DMS53 treated with DMSO at 0.1 percent for 48 hours (cell line): ENCODE measurements around the gene RIOX2.

Experiments
- DNase-seq: peaks from one replicate; lab custom pipeline; 2025; ENCODE audit not compliant: unreplicated experiment; lab: John Stamatoyannopoulos, UW

RIOX2 gene

DNA sequence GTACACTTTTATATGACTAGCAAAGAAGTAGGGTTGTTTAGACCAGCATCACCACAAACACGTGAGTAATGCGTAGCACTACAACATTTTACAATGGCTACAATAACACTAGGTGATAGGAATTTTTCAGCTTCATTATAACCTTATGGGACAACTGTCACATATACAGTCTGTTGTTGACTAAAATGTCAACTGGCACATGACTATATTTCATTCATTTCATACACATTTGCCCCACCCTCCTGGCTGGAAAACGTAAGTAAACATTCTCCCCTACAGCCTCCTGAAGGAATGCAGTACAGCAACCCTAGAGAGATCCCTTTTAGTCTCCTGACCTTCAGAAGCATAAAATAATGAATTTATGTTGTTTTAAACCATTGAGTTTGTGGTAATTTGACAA is 16.2 kb downstream of the RIOX2 start:
- no peak for DNase-seq

DNA sequence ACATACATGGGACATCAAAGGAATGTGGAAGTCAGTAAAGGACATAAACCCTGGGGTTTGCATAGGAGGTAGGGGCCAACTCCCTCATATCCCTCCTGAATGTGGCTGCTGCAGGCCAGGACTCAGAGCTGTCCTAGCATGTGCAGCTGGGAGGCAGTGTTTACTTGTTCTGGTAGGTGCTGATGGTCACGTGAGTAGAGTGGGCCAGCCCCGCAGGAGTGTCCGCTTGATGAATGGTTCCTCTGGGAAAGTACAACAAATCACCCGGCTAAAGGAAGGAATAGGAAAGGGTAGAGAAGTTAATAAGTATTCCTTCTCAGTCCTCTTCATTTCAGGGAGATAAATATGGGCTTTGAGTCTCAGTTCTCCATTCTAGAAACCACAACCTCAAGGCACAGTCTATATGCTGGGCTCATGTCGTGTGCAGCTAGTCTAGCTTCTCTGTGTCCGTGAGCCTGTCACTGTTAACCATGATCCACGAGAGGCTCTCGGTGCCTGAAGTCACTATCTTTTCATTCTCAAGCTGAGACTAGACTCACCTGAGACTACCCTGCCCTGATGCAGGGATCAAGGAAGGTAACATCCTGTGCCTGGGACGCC is 17.9 kb downstream of the RIOX2 start:
- DNase-seq = no peak

DNA sequence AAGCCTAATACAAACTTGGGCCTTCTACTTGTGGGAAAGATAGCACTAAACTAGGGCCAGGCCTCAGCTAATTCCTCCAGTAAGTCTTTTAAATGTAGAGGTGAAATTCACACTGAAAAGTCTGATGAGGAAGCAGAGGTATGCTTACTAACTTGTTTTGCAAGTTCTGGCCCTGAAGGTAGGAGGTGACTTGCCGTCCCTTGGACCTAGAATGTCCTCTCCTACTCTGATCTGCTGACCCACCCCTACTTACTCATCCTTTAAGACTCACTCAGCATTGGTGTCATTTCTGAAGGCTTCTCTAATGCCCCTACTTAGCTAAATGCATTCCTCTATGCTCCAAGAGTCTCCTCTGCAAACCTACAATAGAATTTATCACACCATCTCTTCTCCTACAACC is 19.4 kb downstream of the RIOX2 start:
- no peak for DNase-seq

DNA sequence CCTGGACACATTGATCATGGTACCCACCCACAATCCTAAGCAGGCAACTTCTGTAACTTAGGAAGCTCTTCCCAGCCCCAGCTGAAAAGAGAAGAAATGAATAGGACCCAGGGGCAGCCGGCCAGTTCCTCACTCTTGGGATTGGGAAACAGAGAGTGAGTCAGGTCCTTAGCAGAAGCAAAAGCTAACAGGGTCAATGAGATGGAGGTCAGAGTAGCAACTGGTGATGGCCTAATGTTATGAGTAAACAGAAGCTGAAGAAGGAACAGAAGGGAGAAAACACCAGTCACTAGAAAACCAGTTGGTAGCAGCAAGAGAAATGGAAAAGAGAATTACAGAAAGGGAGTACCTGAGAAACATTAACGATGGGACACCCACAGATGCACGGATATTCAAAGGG is 20.0 kb downstream of the RIOX2 start:
- no peak for DNase-seq

DNA sequence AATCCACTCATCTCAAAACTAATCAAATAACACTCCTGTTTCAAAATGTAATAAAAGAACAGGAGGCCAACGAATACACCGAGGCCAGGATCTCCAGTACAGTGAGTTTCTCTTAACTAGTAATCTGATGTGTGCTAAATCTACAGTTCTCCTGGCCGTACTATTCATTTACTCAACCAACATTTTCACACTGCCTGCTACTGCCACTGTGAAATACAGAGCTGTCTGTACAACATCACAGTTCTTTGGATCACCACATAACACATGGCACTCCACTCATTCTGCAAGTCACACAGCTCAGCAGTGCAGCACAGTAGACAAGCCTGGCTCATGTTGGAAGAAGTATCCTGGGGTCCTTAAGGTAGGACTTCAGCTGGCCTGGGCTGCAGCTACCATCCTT is 21.9 kb downstream of the RIOX2 start:
- no peak for DNase-seq

DNA sequence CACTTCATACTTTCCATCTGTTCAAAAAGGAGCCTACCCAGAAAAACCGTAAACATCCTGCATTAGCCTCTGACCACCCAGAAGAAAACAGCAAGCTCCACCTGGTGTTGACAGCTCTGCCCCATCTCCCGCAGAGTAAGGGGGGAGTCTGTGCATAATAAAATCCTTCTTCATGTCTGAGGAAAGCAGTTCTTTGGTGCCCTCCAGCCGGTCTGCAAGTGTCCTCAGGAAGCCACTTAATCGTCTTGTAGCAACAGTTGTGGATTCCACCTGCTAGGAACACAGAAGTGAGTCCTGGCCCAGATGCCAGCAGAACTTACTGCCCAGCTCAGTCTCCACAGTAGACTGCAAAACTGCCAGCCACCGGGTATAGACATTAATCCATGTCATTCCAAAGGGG is 22.5 kb downstream of the RIOX2 start:
- no peak for DNase-seq

DNA sequence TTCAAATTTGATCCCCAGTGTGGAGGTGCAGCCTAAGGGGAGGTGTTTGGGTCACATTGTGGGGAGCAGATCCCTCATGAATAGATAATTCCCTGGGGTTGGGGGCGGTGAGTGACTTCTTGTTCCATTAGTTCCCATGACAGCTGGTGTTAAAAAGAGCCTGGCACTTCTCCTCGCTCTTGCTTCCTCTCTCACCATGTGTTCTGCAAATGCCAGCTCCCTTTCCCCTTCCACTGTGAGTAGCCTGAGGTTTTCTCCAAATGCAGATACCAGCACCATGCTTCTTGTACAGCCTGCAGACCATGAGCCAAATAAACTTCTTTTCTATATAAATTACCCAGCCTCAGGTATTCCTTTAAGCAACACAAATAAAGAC is 23.1 kb downstream of the RIOX2 start:
- DNase-seq = no peak

DNA sequence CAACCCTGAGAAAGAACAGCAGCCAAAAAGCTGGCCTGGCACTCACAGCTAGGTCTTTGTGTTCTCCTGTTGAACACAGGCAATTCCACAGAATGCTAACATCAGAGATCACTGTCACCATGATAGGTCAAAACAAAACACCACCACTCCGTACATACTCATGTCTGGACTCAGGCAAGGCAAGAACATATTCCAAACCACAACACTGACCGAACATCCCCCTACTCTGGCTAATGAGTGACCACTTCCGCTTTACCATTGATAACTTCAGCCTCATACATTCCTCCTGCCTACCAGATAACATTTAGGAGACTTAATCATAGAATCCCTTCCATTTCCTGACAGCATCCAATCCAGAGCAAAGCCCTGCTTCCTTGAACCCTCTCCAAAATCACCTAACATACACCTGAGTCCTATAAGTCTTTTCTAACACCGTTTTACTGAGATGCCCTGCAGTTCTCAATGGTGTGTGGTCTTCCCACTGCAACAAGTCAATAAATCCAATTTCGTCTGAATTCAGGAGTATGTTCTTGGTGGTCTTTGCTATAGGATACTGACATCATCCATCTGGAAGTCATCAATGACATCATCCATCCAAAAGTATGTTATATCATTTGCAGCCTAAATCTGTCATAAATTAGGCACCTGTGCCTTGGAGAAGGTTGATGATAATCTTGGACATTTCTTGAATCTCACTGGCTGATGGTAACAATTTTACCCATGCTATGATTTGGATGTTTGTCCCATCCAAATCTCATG is 23.7 kb downstream of the RIOX2 start:
- no peak for DNase-seq

DNA sequence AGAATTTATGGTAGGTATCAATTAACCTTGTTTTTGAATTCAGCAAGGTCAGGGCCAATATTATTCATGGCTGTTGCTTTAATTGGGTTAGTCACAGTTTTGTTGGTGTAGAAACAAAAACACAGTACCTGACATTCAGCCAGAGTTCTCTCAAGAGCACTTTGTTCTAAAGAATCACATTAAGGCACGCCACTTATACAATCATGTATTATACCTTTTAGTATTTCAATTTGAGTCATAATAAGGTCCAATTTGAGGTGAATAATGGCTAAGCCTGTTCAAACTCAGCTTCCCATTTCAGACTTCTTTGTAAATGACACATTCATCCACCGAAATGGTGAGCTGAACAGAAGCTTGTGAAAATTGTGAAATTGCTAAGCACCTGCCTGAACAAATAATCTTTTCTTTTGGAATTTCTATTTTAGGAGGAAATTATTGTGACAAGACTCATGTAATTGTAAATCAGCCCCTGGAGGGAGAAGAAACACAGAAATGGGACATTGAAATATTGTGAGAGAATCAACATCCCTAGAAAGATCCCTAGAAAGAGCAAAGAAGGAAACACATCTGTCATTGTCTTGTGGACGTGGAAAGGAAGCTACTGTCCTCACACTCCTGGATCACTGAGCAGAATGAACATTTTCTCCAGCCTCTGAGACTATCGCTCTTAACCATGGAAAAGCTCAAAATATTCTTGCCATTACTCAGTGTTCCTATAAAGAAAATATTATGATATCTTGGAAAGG is 29.3 kb downstream of the RIOX2 start:
- DNase-seq = no peak

DNA sequence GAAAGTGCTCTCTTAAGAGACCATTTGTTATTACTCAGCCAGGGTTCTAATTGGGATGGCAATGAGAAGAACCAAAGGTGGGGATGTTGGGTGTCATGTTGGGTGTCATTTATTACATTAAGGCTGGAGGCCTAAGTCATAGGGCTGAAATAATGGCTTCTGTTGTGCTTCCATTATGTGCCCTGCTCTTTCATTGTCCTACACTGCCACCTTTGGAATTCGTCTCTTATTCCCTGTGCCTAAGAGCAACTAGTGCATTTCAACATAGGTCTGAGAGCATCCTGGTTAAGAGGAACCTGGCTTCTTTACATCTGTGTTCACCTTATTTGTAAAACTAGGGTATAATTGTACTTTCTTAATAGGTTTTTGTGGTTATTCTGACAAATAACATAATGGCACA is 32.2 kb downstream of the RIOX2 start:
- DNase-seq = no peak

DNA sequence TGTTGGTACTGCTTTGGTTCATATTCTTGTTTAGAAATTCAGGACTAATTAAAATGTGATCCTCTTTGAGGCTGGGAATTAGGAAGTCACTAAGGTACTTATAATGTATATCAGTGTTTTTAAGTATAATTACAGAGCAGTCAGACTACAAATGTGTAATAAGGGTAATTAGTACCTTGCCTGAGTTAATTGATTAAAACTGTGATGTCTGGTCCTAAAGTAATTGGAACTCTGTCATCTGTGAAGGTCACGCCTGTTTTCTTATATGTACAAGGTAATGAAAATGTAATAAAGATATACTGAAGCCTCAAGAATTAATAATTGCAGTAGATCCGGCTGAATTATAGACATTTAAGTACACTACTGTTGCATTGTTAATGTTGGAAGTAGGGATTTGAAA is 32.8 kb downstream of the RIOX2 start:
- no peak for DNase-seq

DNA sequence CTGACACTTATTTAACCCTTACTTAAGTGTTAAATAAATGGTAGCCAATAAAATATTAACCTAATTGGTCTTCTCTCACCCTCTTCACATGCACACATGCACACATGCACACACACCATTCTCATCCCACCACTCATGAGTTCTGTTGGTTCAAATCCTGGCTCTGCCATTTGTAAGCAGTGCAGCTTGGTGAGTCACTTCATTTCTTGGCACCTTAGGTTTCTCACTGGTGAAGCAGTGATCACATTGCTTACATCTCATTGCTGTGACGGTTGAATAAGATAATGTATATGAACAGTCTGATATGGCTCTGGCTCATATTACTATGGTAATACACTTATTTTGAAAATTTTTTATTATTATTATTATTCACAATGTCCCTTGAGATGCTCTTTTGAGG is 33.8 kb downstream of the RIOX2 start:
- no peak for DNase-seq

DNA sequence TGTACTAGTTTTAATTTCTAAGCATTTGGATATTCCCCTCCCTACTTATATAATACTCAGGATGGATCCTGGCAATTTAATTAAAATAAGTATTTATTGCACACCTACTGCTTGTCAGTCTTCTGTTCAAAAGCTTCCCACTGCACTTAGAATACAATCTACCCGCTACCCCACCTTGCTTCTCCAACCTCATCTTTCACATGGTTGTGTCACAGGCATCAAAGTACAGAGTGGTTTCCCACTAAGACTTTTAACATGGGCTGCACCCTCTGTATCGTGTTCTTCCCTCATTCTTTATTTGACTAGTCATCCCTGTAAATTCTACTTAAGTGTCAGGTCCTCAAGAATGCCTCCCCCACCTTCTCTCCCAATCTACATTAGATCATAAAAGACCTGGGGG is 35.0 kb downstream of the RIOX2 start:
- DNase-seq = no peak

DNA sequence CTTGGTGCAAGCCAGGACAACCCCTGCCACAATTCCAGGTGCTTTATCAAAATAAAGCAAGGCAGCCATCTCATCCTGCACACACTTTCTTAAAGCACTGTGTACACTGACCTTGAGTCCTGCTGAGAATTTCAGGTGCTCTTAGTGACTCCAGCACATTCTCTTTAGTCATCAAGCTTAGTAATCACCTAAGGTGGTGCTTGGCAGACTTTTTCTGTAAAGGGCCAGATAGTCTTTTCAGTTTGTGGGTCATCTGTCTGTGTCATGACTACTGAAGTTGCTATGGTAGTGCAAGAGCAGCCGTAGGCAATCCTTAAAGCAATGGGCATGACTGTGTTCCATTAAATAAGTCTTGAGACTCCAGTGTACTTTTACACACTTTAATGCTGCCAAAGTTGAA is 36.4 kb downstream of the RIOX2 start:
- DNase-seq = no peak

DNA sequence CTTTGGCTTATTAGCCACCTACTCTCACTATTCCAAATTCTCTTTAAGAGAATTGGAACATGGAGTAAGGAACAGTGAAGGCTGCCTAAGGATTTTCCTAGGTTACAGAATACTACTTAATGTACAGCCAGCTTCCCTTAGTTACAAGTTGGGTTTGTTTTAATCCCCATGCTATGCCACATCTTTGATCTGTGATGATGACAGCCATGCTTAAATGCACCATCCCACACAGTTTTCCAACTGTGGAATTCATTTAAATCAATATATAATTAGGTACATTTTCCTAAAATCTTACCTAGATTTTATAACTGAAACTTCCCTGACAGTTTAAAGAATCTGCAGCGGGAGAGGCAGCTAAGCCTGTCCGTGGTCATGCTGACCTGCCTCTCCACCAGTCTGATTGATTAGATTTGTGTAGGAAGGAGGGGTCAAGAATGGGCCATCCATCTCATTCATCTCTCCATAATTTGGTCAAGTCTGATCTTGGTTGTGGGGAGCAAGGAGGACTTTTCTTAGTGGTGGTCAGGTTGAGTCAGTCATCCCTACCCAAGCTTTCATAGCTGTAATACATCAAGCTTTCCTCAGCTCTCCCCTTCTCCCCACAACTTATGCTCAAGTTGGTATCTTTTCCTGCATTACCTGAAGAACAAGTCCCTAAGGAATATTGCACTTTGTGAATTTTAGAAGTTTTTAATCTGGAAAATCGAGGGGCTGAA is 37.1 kb downstream of the RIOX2 start:
- no peak for DNase-seq

DNA sequence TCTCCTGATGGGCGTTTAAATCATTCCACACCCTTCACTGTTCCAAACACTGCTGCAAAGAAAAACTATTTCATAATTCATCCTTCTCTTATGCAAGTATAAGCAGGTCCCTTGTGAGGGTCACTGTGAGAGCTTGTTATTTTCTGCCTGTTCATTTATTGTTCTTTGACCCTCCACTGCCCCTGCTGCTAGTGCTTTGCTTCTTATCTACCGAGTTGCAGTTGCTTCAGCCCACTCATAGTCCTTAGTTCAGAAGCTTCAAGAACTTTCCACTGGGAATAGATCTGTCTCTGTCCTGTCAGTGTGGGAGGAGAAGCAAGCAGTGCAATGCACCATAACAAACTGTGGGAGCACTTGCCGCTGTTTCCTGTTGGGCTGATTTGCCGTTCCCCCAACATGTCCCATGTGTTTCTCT is 39.8 kb downstream of the RIOX2 start:
- no peak for DNase-seq

DNA sequence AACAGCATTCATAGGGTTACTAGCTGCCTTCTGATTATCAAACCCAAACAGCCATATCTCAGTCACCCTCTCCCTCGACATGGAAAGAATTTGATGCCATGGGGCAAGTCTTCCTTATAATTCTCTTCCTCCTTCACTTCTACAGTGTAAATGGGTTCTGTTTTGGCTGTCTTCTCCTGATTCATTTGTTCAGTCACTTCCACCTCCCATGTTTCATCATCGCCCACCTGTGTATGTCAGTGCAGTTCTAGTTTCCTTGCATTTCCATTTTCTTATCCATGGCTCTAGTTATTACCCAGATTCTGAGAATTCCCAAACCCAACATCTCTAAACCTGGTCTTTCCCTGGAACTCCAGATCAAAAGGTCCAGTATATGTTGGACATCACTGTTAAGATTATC is 41.0 kb downstream of the RIOX2 start:
- no peak for DNase-seq

DNA sequence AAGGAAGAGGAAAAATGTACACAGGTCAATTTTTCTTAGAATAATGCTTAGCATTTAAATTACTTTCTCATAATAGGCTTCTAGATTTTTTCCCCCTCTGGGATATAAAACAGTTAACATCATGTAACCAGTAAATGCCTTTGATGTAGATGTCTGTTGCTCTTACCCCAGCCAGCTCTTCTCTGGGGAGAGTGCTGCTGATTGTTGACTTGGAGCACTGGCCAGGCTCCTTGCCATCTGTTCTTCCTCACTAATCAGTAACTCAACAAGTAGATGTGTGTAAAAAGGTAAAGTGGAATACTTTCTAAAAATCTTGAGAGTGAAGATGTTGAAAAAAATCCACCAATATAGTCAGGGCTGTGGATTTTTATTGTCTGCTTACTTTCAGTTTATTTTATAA is 42.2 kb downstream of the RIOX2 start:
- no peak for DNase-seq

DNA sequence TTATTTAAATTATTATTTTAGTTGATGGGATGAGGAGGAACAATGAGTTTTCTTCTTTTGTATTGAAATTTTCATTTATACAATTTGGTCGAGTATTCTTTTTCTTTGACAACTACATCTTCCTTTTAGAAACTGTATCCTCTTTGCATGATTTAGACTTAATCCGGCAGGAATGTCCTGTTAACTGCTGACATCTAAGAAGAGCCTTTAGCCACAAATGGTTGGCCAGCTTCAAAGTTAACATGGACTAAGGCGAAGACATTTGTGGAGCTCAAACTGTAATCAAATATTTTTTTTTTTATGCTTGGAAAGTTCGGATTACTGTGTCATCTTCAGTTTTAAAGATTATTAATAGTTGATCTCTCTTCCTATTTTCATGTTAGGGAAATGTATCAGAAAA is 43.2 kb downstream of the RIOX2 start:
- DNase-seq = no peak

DNA sequence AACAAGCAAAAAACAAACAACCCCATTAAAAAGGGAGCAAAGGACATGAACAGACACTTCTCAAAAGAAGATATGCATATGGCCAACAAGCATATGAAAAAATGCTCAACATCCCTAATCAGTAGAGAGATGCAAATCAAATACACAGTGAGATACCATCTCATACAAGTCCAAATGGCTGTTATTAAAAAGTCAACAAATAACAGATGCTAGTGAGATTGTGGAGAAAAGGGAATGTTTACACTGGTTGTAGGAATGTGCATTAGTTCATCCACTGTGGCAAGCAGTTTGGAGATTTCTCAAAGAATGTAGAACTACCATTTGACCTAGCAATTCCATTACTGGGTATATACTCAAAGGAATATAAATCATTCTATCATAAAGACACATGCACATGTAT is 44.5 kb downstream of the RIOX2 start:
- no peak for DNase-seq

DNA sequence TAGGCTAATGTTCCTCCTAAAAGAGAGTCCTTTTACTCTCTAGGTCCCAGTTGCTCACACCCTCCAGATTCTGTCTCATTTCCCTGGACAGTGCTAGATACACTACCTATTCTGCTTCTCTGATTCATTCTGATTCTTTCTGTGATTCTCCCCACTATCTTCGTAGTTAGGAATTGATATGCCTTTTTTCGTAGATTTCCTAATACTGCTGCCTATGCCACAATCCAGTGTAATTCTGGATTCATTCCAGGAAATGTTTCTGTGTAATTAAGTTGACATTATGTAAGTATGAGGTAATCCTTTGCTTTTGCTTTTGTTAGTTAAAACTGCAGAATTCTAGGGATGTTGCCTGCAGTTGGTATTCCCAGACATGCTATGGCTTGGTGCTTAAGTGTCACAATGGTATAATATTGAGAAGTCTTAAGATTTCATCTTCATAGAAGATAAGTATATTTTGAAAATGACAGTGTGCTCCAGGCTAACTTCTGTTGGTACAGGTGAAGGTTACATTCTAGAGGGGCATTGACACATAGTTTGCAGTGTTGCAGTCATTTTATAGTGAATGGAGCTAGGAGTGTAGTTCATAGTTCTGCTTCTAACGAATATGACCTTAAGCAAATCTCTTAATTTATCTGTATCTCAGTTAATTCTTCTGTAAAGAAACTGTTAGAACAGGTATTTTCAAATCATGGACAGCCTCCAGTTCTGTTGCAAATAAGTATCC is 54.3 kb downstream of the RIOX2 start:
- DNase-seq = no peak
